ENCODE measurements around the gene KPNB1. TPM values are rescaled to one million over a fixed set of nuclear protein-coding genes. Genes with fewer than 3 reads are reported as not detected.

KPNB1 gene
- polyA plus RNA-seq, 2 of the 4 experiments (the other 2 are of a cell fraction): 315 to 358 TPM

GRCh38 chr17:47733674-47734410, 84.1 kb downstream of the KPNB1 start:
- CTCF ChIA-PET: interaction anchor here (0.7 to 11.2 kb wide), 26 partner anchors 8 to 109 kb away, joined by 3 to 87 read pairs (median 5); no protein-coding TSS in a partner anchor
- FAIRE-seq: no peak
- H3K4me3 ChIP-seq: peak overlapping the region; percentile 48
- no peak for DNase-seq (ENCODE audit: low read depth in 1 of 2, low spot score in 1 of 2)
- no peak for TF ChIP-seq HMGXB4 (CRISPR knock-in tag; IDR thresholded peaks at IDR 0.05; ENCODE audit: borderline replicate concordance)
- TF ChIP-seq NR3C1 (IDR thresholded peaks at IDR 0.05): no peak
- no peak for TF ChIP-seq HOXA7 (CRISPR knock-in tag; IDR thresholded peaks at IDR 0.05)
- TF ChIP-seq REST (IDR thresholded peaks at IDR 0.05): no peak
- no peak for TF ChIP-seq HOXB13 (CRISPR knock-in tag; IDR thresholded peaks at IDR 0.05; ENCODE audit: low read depth)
- no peak for TF ChIP-seq TP53 (CRISPR knock-in tag; IDR thresholded peaks at IDR 0.05)
- TF ChIP-seq POLR2A (IDR thresholded peaks at IDR 0.05; ENCODE audit: low read length): no peak
- TF ChIP-seq ELK1 (IDR thresholded peaks at IDR 0.05; ENCODE audit: low read depth, low read length): no peak
- no peak for TF ChIP-seq GATA3 (IDR thresholded peaks at IDR 0.05; ENCODE audit: borderline replicate concordance)
- TF ChIP-seq FOSL2 (IDR thresholded peaks at IDR 0.05): no peak
- no peak for TF ChIP-seq FOSL2 (CRISPR knock-in tag; IDR thresholded peaks at IDR 0.05)
- no peak for TF ChIP-seq MAZ (IDR thresholded peaks at IDR 0.05; ENCODE audit: borderline replicate concordance, low read depth, low read length)
- TF ChIP-seq KDM1A (IDR thresholded peaks at IDR 0.05; ENCODE audit: low read depth): no peak
- TF ChIP-seq E2F6 (IDR thresholded peaks at IDR 0.05; ENCODE audit: borderline replicate concordance, low read depth): no peak
- no peak for TF ChIP-seq HES2 (IDR thresholded peaks at IDR 0.05)
- TF ChIP-seq USF2 (IDR thresholded peaks at IDR 0.05): no peak
- TF ChIP-seq RNF2 (IDR thresholded peaks at IDR 0.05; ENCODE audit: borderline replicate concordance, low read depth): no peak; the same call in 1 of the 2 replicates
- no peak for TF ChIP-seq NPAS2 (CRISPR knock-in tag; IDR thresholded peaks at IDR 0.05; ENCODE audit: borderline replicate concordance)
- no peaks in the 10 kb centered on the region for H3K9me3 ChIP-seq
- WGBS (ENCODE audit: missing lambda C conversion rate): 47% methylated on average over 41 of the region's 60 CpGs
- peak overlapping the region; percentile 88 for H3K4me2 ChIP-seq
- POLR2A ChIA-PET: interaction anchor here (1.0 to 1.2 kb wide), 2 partner anchors 56 to 98 kb away, joined by 3 to 4 read pairs; partner anchors contain the start of genes LRRC46 and MRPL10
- H3K27ac ChIP-seq: peak overlapping the region in 1 of 2 experiments; percentile 74; a peak in 3 of 6 replicates
- ATAC-seq: peak; percentile 36 to 63; a peak in 5 of 6 replicates
- 0 out of 3 replicates have a peak, but pooled peaks cover 4% of the 10 kb centered on the region for H3K4me1 ChIP-seq

Measured in A549 (cell line).